Trophoblast cell (in vitro differentiated cells and primary cell): ENCODE measurements around the gene CHST11.

ENCODE experiments used
- DNase-seq, 2 donors: peaks; one replicate each; pipeline ENCODE4 v3.0.0-alpha.2; 2016
- H2AFZ ChIP-seq: 2 replicates; pipeline ENCODE4 v1.6.1; 2013; ENCODE audit warnings: low read length, moderate library complexity, mild to moderate bottlenecking; ENCODE audit not compliant: insufficient read depth, poor library complexity
- H2AK5ac ChIP-seq: 2 replicates; pipeline ENCODE4 v1.6.1; 2013; ENCODE audit warnings: mild to moderate bottlenecking, low read length
- H2BK120ac ChIP-seq: 2 replicates; pipeline ENCODE4 v1.6.1; 2013; ENCODE audit warnings: low read length, mild to moderate bottlenecking, moderate library complexity; ENCODE audit not compliant: insufficient read depth, poor library complexity
- H2BK12ac ChIP-seq: 2 replicates; pipeline ENCODE4 v1.6.1; 2013; ENCODE audit warnings: mild to moderate bottlenecking, low read length, moderate library complexity
- H2BK5ac ChIP-seq: 2 replicates; pipeline ENCODE4 v1.6.1; 2013; ENCODE audit warnings: low read length, low read depth, moderate library complexity, mild to moderate bottlenecking; ENCODE audit not compliant: poor library complexity
- H3K14ac ChIP-seq: 2 replicates; pipeline ENCODE4 v1.6.1; 2013; ENCODE audit warnings: mild to moderate bottlenecking, low read length
- H3K18ac ChIP-seq: 2 replicates; pipeline ENCODE4 v1.6.1; 2013; ENCODE audit warnings: mild to moderate bottlenecking, low read length
- H3K23ac ChIP-seq: 2 replicates; pipeline ENCODE4 v1.6.1; 2013; ENCODE audit warnings: low read length
- H3K27ac ChIP-seq: 2 replicates; pipeline ENCODE4 v1.5.1; 2013; ENCODE audit warnings: low read depth, mild to moderate bottlenecking, inconsistent platforms, low read length, moderate library complexity
- H3K27me3 ChIP-seq: 2 replicates; pipeline ENCODE4 v1.6.1; 2013; ENCODE audit warnings: inconsistent platforms, mild to moderate bottlenecking, low read length, moderate library complexity; ENCODE audit not compliant: insufficient read depth
- H3K36me3 ChIP-seq, 2 experiments: 1 replicate in 1 of 2; 2 replicates in 1 of 2; pipeline ENCODE4 v1.6.1; 2013; ENCODE audit warnings: low read length in 2 of 2, mild to moderate bottlenecking in 2 of 2, moderate library complexity in 1 of 2; ENCODE audit not compliant: insufficient read depth in 2 of 2, control insufficient read depth in 1 of 2
- H3K4ac ChIP-seq: 2 replicates; pipeline ENCODE4 v1.6.1; 2013; ENCODE audit warnings: low read depth, mild to moderate bottlenecking, low read length, moderate library complexity
- H3K4me1 ChIP-seq, 2 experiments: 1 replicate in 1 of 2; 2 replicates in 1 of 2; pipeline ENCODE4 v1.6.1; 2013; ENCODE audit warnings: low read length in 2 of 2, mild to moderate bottlenecking in 2 of 2, moderate library complexity in 1 of 2; ENCODE audit not compliant: insufficient read depth in 2 of 2, control insufficient read depth in 1 of 2
- H3K4me2 ChIP-seq: 2 replicates; pipeline ENCODE4 v1.6.1; 2013; ENCODE audit warnings: inconsistent platforms, mild to moderate bottlenecking, low read length, moderate library complexity
- H3K4me3 ChIP-seq: 2 replicates; pipeline ENCODE4 v1.5.1; 2013; ENCODE audit warnings: mild to moderate bottlenecking, low read depth, low read length, inconsistent platforms
- H3K79me1 ChIP-seq: one replicate; pipeline ENCODE4 v1.6.1; 2013; ENCODE audit warnings: low read length
- H3K79me2 ChIP-seq: 2 replicates; pipeline ENCODE4 v1.6.1; 2013; ENCODE audit warnings: low read length, mild to moderate bottlenecking; ENCODE audit not compliant: control insufficient read depth, insufficient read depth, poor library complexity
- H3K9ac ChIP-seq: 2 replicates; pipeline ENCODE4 v1.6.1; 2013; ENCODE audit warnings: mild to moderate bottlenecking, low read length
- H3K9me3 ChIP-seq: 2 replicates; pipeline ENCODE4 v1.6.1; 2013; ENCODE audit warnings: low read depth, mild to moderate bottlenecking, control low read depth, inconsistent platforms, low read length; ENCODE audit not compliant: insufficient read depth
- H4K12ac ChIP-seq: 2 replicates; pipeline ENCODE4 v1.6.1; 2013; ENCODE audit warnings: low read depth, mild to moderate bottlenecking, low read length, moderate library complexity
- H4K8ac ChIP-seq: 2 replicates; pipeline ENCODE4 v1.6.1; 2013; ENCODE audit warnings: low read depth, mild to moderate bottlenecking, low read length, moderate library complexity
- H4K91ac ChIP-seq: one replicate; pipeline ENCODE4 v1.6.1; 2013; ENCODE audit warnings: low read depth, mild to moderate bottlenecking, low read length, moderate library complexity
- WGBS: extraction: QIAGEN DNeasy Blood & Tissue Kit; methylation state at CpG from one replicate; pipeline ENCODE4 v1.1.7; 2013; ENCODE audit warnings: missing lambda C conversion rate; ENCODE audit not compliant: insufficient read length, insufficient coverage; ENCODE audit errors: extremely low coverage; 5-methylcytosine and 5-hydroxymethylcytosine counted together

The CHST11 gene

DNA sequence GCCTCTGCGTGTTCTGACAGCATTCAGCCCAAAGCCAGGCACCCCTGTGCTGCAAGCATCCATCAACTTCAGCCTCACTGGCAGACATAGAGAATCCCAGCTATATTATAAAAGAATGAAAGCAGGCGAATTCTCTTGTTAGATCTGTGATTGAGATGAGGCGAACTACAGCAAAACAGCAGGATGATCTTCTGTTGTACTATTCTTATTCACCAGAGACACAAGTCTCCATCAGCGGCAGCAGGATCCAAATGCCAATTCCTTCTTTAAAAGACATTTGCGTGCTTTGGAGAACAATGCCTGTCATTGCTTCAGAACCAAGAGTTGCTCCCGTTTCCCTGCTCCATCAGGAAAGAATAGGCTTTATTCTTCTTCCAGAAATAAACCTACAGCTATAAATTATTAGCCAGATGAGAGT, 312.4 kb downstream of the CHST11 start:
- Histone ChIP-seq H3K36me3 (no peaks in the 10 kb centered on the region), H4K91ac (no peak overlapping the region), H4K12ac (no peak overlapping the region), H3K79me2 (no peaks in the 10 kb centered on the region), H3K23ac (no peak overlapping the region), H2BK120ac (no peak overlapping the region), H3K27me3 (no peaks in the 10 kb centered on the region), H3K14ac (no peak overlapping the region), H3K9ac (no peak overlapping the region), H4K8ac (no peak overlapping the region), H2AFZ (no peak overlapping the region), H3K79me1 (no peaks in the 10 kb centered on the region), H3K4me3 (no peak overlapping the region), H2AK5ac (no peak overlapping the region), H3K4me1 (no peaks in the 10 kb centered on the region), H3K9me3 (peaks cover 4% of the 10 kb centered on the region), H2BK5ac (no peak overlapping the region), H3K27ac (no peak overlapping the region), H3K4me2 (no peak overlapping the region), H3K4ac (no peak overlapping the region), H2BK12ac (no peak overlapping the region), H3K18ac (no peak overlapping the region)
- WGBS: no CpG with 5 or more reads among the region's 6 CpGs
- no peak for DNase-seq

- H4K12ac ChIP-seq: no peak overlapping the region
- H2BK5ac ChIP-seq: no peak overlapping the region
- WGBS: no CpG with 5 or more reads among the region's 1 CpG
- H3K27me3 ChIP-seq: no peaks in the 10 kb centered on the region
- no peak overlapping the region for H2BK12ac ChIP-seq
- no peak overlapping the region for H3K4me3 ChIP-seq
- H2AFZ ChIP-seq: no peak overlapping the region
- H2AK5ac ChIP-seq: no peak overlapping the region
- no peak overlapping the region for H3K27ac ChIP-seq
- H4K8ac ChIP-seq: no peak overlapping the region
- DNase-seq: no peak
- H3K79me2 ChIP-seq: no peaks in the 10 kb centered on the region
- H3K18ac ChIP-seq: no peak overlapping the region
- no peak overlapping the region for H2BK120ac ChIP-seq
- no peak overlapping the region for H3K4me2 ChIP-seq
- H3K4ac ChIP-seq: no peak overlapping the region
- H4K91ac ChIP-seq: no peak overlapping the region
- H3K4me1 ChIP-seq: no peaks in the 10 kb centered on the region
- H3K23ac ChIP-seq: no peak overlapping the region
- H3K36me3 ChIP-seq: no peaks in the 10 kb centered on the region
- H3K79me1 ChIP-seq: no peaks in the 10 kb centered on the region
- peaks cover 2% of the 10 kb centered on the region for H3K9me3 ChIP-seq
- H3K14ac ChIP-seq: no peak overlapping the region
- no peak overlapping the region for H3K9ac ChIP-seq
Observed at GRCh38 chr12:104772336-104772735, 315.6 kb downstream of the CHST11 start.

DNA sequence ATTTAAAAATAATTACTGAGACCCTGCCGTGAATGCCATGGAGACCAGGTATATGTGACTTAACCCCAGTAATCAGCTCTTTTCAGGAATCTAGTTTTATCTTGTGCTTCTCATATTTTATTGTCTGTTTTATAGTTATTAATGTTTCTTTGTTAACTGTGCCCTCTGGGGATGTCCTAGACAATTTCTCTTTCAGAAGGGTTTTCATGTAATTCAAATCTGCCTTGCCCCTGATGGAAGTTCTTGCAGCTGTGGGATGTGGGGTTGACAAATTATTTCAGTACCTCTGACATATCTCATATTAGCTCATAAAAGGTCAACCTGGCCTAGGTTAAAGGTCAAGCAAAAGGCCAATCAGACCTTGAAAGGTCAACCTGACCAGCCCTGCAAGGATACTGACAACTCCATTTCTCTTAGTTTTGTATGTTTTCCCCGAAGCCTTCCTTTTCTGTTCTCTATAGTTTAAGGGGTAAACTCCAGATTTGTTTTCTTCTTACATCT, 319.0 kb downstream of the CHST11 start:
- H2AFZ ChIP-seq: no peak overlapping the region
- H3K36me3 ChIP-seq: no peaks in the 10 kb centered on the region
- no peak overlapping the region for H3K4me2 ChIP-seq
- H3K27ac ChIP-seq: no peak overlapping the region
- H2BK12ac ChIP-seq: no peak overlapping the region
- H4K8ac ChIP-seq: no peak overlapping the region
- H3K18ac ChIP-seq: no peak overlapping the region
- no peak overlapping the region for H3K23ac ChIP-seq
- no peak overlapping the region for H3K4ac ChIP-seq
- no peak overlapping the region for H4K91ac ChIP-seq
- peaks cover 7% of the 10 kb centered on the region for H3K9me3 ChIP-seq
- H2AK5ac ChIP-seq: no peak overlapping the region
- H3K14ac ChIP-seq: no peak overlapping the region
- no peaks in the 10 kb centered on the region for H3K27me3 ChIP-seq
- WGBS: no CpG with 5 or more reads among the region's 2 CpGs
- H2BK5ac ChIP-seq: no peak overlapping the region
- no peak for DNase-seq
- no peak overlapping the region for H4K12ac ChIP-seq
- no peak overlapping the region for H3K9ac ChIP-seq
- no peak overlapping the region for H3K4me3 ChIP-seq
- H3K79me1 ChIP-seq: no peaks in the 10 kb centered on the region
- no peaks in the 10 kb centered on the region for H3K79me2 ChIP-seq
- no peaks in the 10 kb centered on the region for H3K4me1 ChIP-seq
- H2BK120ac ChIP-seq: no peak overlapping the region

DNA sequence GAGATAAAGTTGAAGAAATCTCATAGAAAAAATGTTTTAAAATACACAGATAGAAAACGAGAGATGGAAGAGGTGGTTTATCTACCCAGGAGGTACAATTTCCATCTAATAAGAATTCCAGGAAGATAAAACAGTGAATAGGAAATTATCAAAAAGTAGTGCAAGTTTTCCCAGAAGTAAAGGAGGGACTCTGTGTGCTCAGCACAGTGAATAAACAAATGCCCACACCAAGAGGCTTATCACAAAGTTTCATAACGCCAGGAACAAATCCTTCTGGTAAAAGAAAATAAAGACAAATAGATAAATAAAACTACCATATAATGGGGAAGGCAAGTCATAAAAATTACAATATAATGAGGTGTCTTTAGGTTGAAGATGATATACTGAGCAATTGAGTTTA, 322.4 kb downstream of the CHST11 start:
- Histone ChIP-seq H2BK12ac (no peak overlapping the region), H3K23ac (no peak overlapping the region), H3K14ac (no peak overlapping the region), H2BK5ac (no peak overlapping the region), H3K9me3 (peaks cover 5% of the 10 kb centered on the region), H4K8ac (no peak overlapping the region), H3K4me2 (no peak overlapping the region), H3K79me1 (no peaks in the 10 kb centered on the region), H3K36me3 (no peaks in the 10 kb centered on the region), H4K12ac (no peak overlapping the region), H3K27ac (no peak overlapping the region), H3K4me3 (no peak overlapping the region), H2AFZ (no peak overlapping the region), H4K91ac (no peak overlapping the region), H2AK5ac (no peak overlapping the region), H3K4me1 (no peaks in the 10 kb centered on the region), H3K9ac (no peak overlapping the region), H3K27me3 (no peaks in the 10 kb centered on the region), H3K18ac (no peak overlapping the region), H3K4ac (no peak overlapping the region), H3K79me2 (no peaks in the 10 kb centered on the region), H2BK120ac (no peak overlapping the region)
- WGBS: no CpG with 5 or more reads among the region's 2 CpGs
- DNase-seq: no peak
